Calu3 (cell line): ENCODE data around the gene IGSF9B. TPM values are rescaled to one million over a fixed set of nuclear protein-coding genes. Genes with fewer than 3 reads are reported as not detected.

Experiments
- BruUV-seq: library from RNA; stranded (reverse); fragments of 400-500 nt; replicated peaks from 2 replicates; lab custom pipeline; 2021; lab: Mats Ljungman, UMichigan
- CTCF ChIA-PET: fragments of 300-600 bp; sonication (Branson Sonifier 250); formaldehyde crosslinking; loops from one replicate; lab custom pipeline; 2022; ENCODE audit warnings: antibody characterized with exemption; lab: Charles Lee
- DNase-seq: peaks from one replicate; pipeline ENCODE4 v3.0.0; 2022
- H3K27ac Mint-ChIP-seq: one replicate; pipeline ENCODE4 v1.8.0; 2022; ENCODE audit warnings: mixed read lengths; ENCODE audit not compliant: unreplicated experiment
- H3K27me3 Mint-ChIP-seq: one replicate; pipeline ENCODE4 v1.8.0; 2022; ENCODE audit warnings: mixed read lengths; ENCODE audit not compliant: unreplicated experiment
- H3K36me3 Mint-ChIP-seq: one replicate; pipeline ENCODE4 v1.8.0; 2022; ENCODE audit warnings: mild to moderate bottlenecking, moderate library complexity, mixed read lengths; ENCODE audit not compliant: insufficient read depth, unreplicated experiment
- H3K4me1 Mint-ChIP-seq: one replicate; pipeline ENCODE4 v1.8.0; 2022; ENCODE audit warnings: mild to moderate bottlenecking, low read depth, mixed read lengths; ENCODE audit not compliant: unreplicated experiment
- H3K4me3 Mint-ChIP-seq: one replicate; pipeline ENCODE4 v1.8.0; 2022; ENCODE audit warnings: mild to moderate bottlenecking, low read depth, moderate library complexity, mixed read lengths; ENCODE audit not compliant: unreplicated experiment
- H3K9me3 Mint-ChIP-seq: one replicate; pipeline ENCODE4 v1.8.0; 2022; ENCODE audit warnings: low read depth, mixed read lengths; ENCODE audit not compliant: unreplicated experiment
- intact Hi-C: fragments of 100-400 bp; cut with micrococcal nuclease; formaldehyde crosslinking; loops from one replicate; pipeline ENCODE4 v1.10.0; 2022; ENCODE audit not compliant: unreplicated experiment
- total RNA-seq: library from RNA; stranded (reverse); gene quantifications from 2 replicates; pipeline ENCODE4 v1.2.3, GENCODE V29; 2022
- TF ChIP-seq, protein P1 (sequence below): fragments of 200-600 bp; IDR thresholded peaks from one replicate; pipeline ENCODE4 v1.8.0; 2022; ENCODE audit warnings: antibody characterized with exemption; ENCODE audit not compliant: unreplicated experiment

Gene IGSF9B
- total RNA-seq, 1 experiment from 2014 or later = 13.2 TPM

DNA sequence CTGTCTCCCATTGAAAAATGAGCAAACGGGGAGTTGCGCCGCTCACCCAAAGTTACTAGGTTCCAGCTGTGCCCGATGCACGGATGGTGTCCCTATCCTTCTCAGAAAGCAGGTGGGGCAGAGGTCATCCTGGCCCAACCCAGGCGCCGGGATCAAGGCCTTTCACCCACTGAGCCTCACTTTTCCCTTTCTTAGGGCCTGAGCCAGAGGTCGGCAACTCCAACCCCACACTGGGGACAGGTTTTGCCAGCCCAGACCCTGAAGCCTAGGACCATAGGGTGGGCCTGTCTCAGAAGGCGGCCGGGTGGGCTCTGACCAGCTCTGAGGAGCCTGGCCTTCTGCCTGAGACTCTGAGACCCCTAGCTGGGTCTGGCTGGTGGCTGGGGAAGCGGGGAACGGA, 6.3 kb downstream of the IGSF9B start:
- Mint-ChIP-seq H3K4me3 (no peak overlapping the region), H3K4me1 (peaks cover 21% of the 10 kb centered on the region), H3K36me3 (peaks cover 3% of the 10 kb centered on the region), H3K27ac (no peak overlapping the region), H3K27me3 (peaks cover 29% of the 10 kb centered on the region), H3K9me3 (no peaks in the 10 kb centered on the region)
- TF ChIP-seq, protein P1, sequence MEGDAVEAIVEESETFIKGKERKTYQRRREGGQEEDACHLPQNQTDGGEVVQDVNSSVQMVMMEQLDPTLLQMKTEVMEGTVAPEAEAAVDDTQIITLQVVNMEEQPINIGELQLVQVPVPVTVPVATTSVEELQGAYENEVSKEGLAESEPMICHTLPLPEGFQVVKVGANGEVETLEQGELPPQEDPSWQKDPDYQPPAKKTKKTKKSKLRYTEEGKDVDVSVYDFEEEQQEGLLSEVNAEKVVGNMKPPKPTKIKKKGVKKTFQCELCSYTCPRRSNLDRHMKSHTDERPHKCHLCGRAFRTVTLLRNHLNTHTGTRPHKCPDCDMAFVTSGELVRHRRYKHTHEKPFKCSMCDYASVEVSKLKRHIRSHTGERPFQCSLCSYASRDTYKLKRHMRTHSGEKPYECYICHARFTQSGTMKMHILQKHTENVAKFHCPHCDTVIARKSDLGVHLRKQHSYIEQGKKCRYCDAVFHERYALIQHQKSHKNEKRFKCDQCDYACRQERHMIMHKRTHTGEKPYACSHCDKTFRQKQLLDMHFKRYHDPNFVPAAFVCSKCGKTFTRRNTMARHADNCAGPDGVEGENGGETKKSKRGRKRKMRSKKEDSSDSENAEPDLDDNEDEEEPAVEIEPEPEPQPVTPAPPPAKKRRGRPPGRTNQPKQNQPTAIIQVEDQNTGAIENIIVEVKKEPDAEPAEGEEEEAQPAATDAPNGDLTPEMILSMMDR = no peak
- CTCF ChIA-PET = no interaction called here
- intact Hi-C loops = no loop called here
- no peak for DNase-seq
- no TSS peak for BruUV-seq

- TF ChIP-seq, protein P1 = no peak
- Mint-ChIP-seq H3K36me3 (no peaks in the 10 kb centered on the region), H3K27ac (no peak overlapping the region), H3K4me1 (peaks cover 29% of the 10 kb centered on the region), H3K9me3 (no peaks in the 10 kb centered on the region), H3K27me3 (peaks cover 29% of the 10 kb centered on the region), H3K4me3 (no peak overlapping the region)
- BruUV-seq = no TSS peak
- CTCF ChIA-PET = no interaction called here
- no peak for DNase-seq
- intact Hi-C loops = no loop called here
These were observed 7.6 kb downstream of the IGSF9B start for GRCh38 chr11:133949129-133949528.

GRCh38 chr11:133948711-133949110, 8.1 kb downstream of the IGSF9B start:
- no peak overlapping the region for H3K27ac Mint-ChIP-seq
- H3K36me3 Mint-ChIP-seq = no peaks in the 10 kb centered on the region
- CTCF ChIA-PET = no interaction called here
- no peak overlapping the region for H3K4me3 Mint-ChIP-seq
- peaks cover 29% of the 10 kb centered on the region for H3K4me1 Mint-ChIP-seq
- TF ChIP-seq, protein P1 = no peak
- no TSS peak for BruUV-seq
- peaks cover 29% of the 10 kb centered on the region for H3K27me3 Mint-ChIP-seq
- no peaks in the 10 kb centered on the region for H3K9me3 Mint-ChIP-seq
- intact Hi-C loops = no loop called here
- DNase-seq = no peak

- no peak overlapping the region for H3K27ac Mint-ChIP-seq
These were observed 9.4 kb downstream of the IGSF9B start for GRCh38 chr11:133947321-133947756.

More at GRCh38 chr11:133947321-133947756, 9.4 kb downstream of the IGSF9B start:
- no TSS peak for BruUV-seq
- TF ChIP-seq, protein P1 = no peak
- Mint-ChIP-seq H3K36me3 (no peaks in the 10 kb centered on the region), H3K27me3 (peaks cover 29% of the 10 kb centered on the region), H3K9me3 (no peaks in the 10 kb centered on the region), H3K4me1 (peaks cover 29% of the 10 kb centered on the region), H3K4me3 (no peak overlapping the region)
- CTCF ChIA-PET = interaction anchor here (0.7 to 1.2 kb wide), 2 partner anchors 19 to 151 kb away, joined by 3 read pairs; no protein-coding TSS in a partner anchor
- DNase-seq = peak; percentile 63
- intact Hi-C loops = no loop called here
